IMR-90 (cell line): ENCODE results near the gene PRTFDC1. TPM values are rescaled to one million over a fixed set of nuclear protein-coding genes. Genes with fewer than 3 reads are reported as not detected.

Experiments used
- ATAC-seq: fragments of 200-7000 bp; cut with Tn5 transposase; 2 replicates; pipeline ENCODE4 v1.9.1; 2020; ENCODE audit warnings: low read depth, mild to moderate bottlenecking, moderate library complexity
- BruUV-seq: library from RNA; stranded (reverse); fragments of 400-500 nt; replicated peaks from 2 replicates; lab custom pipeline; 2021; lab: Mats Ljungman, UMichigan
- CTCF ChIA-PET: fragments of 300-600 bp; formaldehyde crosslinking; extraction: SDS; loops from one replicate; lab custom pipeline; 2021; ENCODE audit warnings: antibody characterized with exemption; lab: Yijun Ruan, JAX
- POLR2A ChIA-PET: fragments of 300-600 bp; sonication (Branson Sonifier 250); formaldehyde crosslinking; loops from one replicate; lab custom pipeline; 2022; ENCODE audit warnings: antibody characterized with exemption; ENCODE audit not compliant: unreplicated experiment; lab: Charles Lee
- DNase-seq: peaks from one replicate; pipeline ENCODE4 v3.0.0; 2013
- H2AFZ ChIP-seq: replicated peaks from 2 replicates; pipeline ENCODE3; 2013; ENCODE audit warnings: low read length, mild to moderate bottlenecking; ENCODE audit not compliant: poor library complexity
- H2AK5ac ChIP-seq: 2 replicates; pipeline ENCODE4 v1.6.1; 2013; ENCODE audit warnings: low read depth, low read length, inconsistent platforms
- H2AK9ac ChIP-seq: replicated peaks from 2 replicates; pipeline ENCODE3; 2013; ENCODE audit warnings: mild to moderate bottlenecking, low read depth, low read length, moderate library complexity; ENCODE audit not compliant: poor library complexity
- H2BK120ac ChIP-seq: 2 replicates; pipeline ENCODE4 v1.6.1; 2013; ENCODE audit warnings: low read depth, low read length, inconsistent platforms
- H2BK15ac ChIP-seq: 3 replicates; pipeline ENCODE4 v1.6.1; 2013; ENCODE audit warnings: low read depth, low read length, inconsistent platforms
- H2BK20ac ChIP-seq: 2 replicates; pipeline ENCODE4 v1.6.1; 2013; ENCODE audit warnings: low read depth, mild to moderate bottlenecking, inconsistent platforms, low read length, moderate library complexity
- H2BK5ac ChIP-seq: 2 replicates; pipeline ENCODE4 v1.6.1; 2013; ENCODE audit warnings: mild to moderate bottlenecking, low read depth, low read length, inconsistent platforms; ENCODE audit not compliant: poor library complexity, severe bottlenecking
- H3K14ac ChIP-seq: replicated peaks from 2 replicates; pipeline ENCODE4 v1.6.1; 2013; ENCODE audit warnings: low read depth, low read length, inconsistent platforms
- H3K18ac ChIP-seq: 2 replicates; pipeline ENCODE4 v1.6.1; 2013; ENCODE audit warnings: low read depth, low read length, control low read depth
- H3K23ac ChIP-seq: 2 replicates; pipeline ENCODE4 v1.6.1; 2013; ENCODE audit warnings: low read depth, low read length, inconsistent platforms
- H3K27ac ChIP-seq: 2 replicates; pipeline ENCODE4 v1.5.1; 2013; ENCODE audit warnings: mild to moderate bottlenecking, control low read depth, low read length; ENCODE audit not compliant: insufficient read depth
- H3K27me3 ChIP-seq: 2 replicates; pipeline ENCODE4 v1.6.1; 2013; ENCODE audit warnings: low read length; ENCODE audit not compliant: control insufficient read depth, insufficient read depth
- H3K36me3 ChIP-seq: 2 replicates; pipeline ENCODE4 v1.6.1; 2013; ENCODE audit warnings: low read length, mixed read lengths; ENCODE audit not compliant: control insufficient read depth, insufficient read depth
- H3K4ac ChIP-seq: 2 replicates; pipeline ENCODE4 v1.6.1; 2013; ENCODE audit warnings: low read depth, low read length, inconsistent platforms
- H3K4me1 ChIP-seq: 2 replicates; pipeline ENCODE4 v1.6.1; 2013; ENCODE audit warnings: low read length, mixed read lengths; ENCODE audit not compliant: control insufficient read depth, insufficient read depth
- H3K4me2 ChIP-seq: 2 replicates; pipeline ENCODE4 v1.6.1; 2013; ENCODE audit warnings: low read depth, mild to moderate bottlenecking, control low read depth, low read length, moderate library complexity
- H3K4me3 ChIP-seq: 2 replicates; pipeline ENCODE4 v1.5.1; 2013; ENCODE audit warnings: low read depth, mild to moderate bottlenecking, control low read depth, low read length, moderate library complexity; ENCODE audit not compliant: insufficient read depth
- H3K56ac ChIP-seq: 2 replicates; pipeline ENCODE4 v1.6.1; 2013; ENCODE audit warnings: low read length, inconsistent platforms; ENCODE audit not compliant: insufficient read depth; ENCODE audit errors: extremely low read depth
- H3K79me1 ChIP-seq, 2 experiments: 2 replicates each; pipeline ENCODE4 v1.6.1; 2013; ENCODE audit warnings: low read length in 2 of 2, inconsistent platforms in 1 of 2, low read depth in 1 of 2
- H3K9ac ChIP-seq: 2 replicates; pipeline ENCODE4 v1.6.1; 2013; ENCODE audit warnings: low read depth, low read length, control low read depth
- H3K9me1 ChIP-seq: 2 replicates; pipeline ENCODE4 v1.6.1; 2013; ENCODE audit warnings: low read length, inconsistent platforms; ENCODE audit not compliant: insufficient read depth
- H3K9me3 ChIP-seq: 2 replicates; pipeline ENCODE4 v1.6.1; 2013; ENCODE audit warnings: low read length; ENCODE audit not compliant: control insufficient read depth, insufficient read depth
- H4K20me1 ChIP-seq: 2 replicates; pipeline ENCODE4 v1.6.1; 2013; ENCODE audit warnings: low read length, inconsistent platforms; ENCODE audit not compliant: insufficient read depth
- H4K5ac ChIP-seq: 2 replicates; pipeline ENCODE4 v1.6.1; 2013; ENCODE audit warnings: mild to moderate bottlenecking, low read depth, low read length, control low read depth
- H4K8ac ChIP-seq, 2 experiments: 2 replicates each; pipeline ENCODE4 v1.6.1; 2013; ENCODE audit warnings: low read depth in 2 of 2, low read length in 2 of 2, control low read depth in 1 of 2, inconsistent platforms in 1 of 2
- H4K91ac ChIP-seq: 2 replicates; pipeline ENCODE4 v1.6.1; 2013; ENCODE audit warnings: low read depth, low read length, inconsistent platforms; ENCODE audit not compliant: insufficient read depth
- CEBPB ChIP-seq: IDR thresholded peaks from 2 replicates; pipeline ENCODE4 v1.6.1; 2012; ENCODE audit warnings: low read depth, low read length, improper control_type of control experiment
- RAD21 ChIP-seq: IDR thresholded peaks from 2 replicates; pipeline ENCODE4 v1.6.1; 2012; ENCODE audit warnings: low read length, improper control_type of control experiment
- RFX5 ChIP-seq: IDR thresholded peaks from 2 replicates; pipeline ENCODE4 v1.8.0; 2012; ENCODE audit warnings: low read depth, mild to moderate bottlenecking, low read length, moderate library complexity
- WGBS, 2 experiments: methylation state at CpG; one replicate each; pipeline versions ENCODE4 v1.1.5 to v1.1.7; 2013; ENCODE audit warnings: missing lambda C conversion rate in 2 of 2; ENCODE audit not compliant: insufficient read length in 1 of 2; ENCODE audit errors: extremely low coverage in 2 of 2; 5-methylcytosine and 5-hydroxymethylcytosine counted together
- dilution Hi-C: fragments of 300-500 bp; cut with HindIII; formaldehyde crosslinking; loops from one replicate; pipeline ENCODE4 v1.14.3; 2018; ENCODE audit warnings: low sequenced_read_pairs; ENCODE audit not compliant: unreplicated experiment
- in situ Hi-C: fragments of 300-500 bp; cut with MboI; formaldehyde crosslinking; loops from 3 replicates; pipeline ENCODE4 v1.14.3; 2019; ENCODE audit warnings: low sequenced_read_pairs, inconsistent platforms, mixed read lengths
- intact Hi-C: fragments of 100-400 bp; cut with micrococcal nuclease; formaldehyde crosslinking; loops from 2 replicates; pipeline ENCODE4 v1.10.0; 2022
- polyA plus RNA-seq, 3 experiments: library from polyadenylated mRNA; depleted of rRNA; stranded (reverse); fragments of >200 nt; gene quantifications; 2 replicates each; pipeline ENCODE4 v1.2.3, GENCODE V29; 2012; ENCODE audit warnings: low replicate concordance in 1 of 3
- total RNA-seq: library from RNA; depleted of rRNA; stranded (reverse); fragments of >200 nt; gene quantifications from 2 replicates; pipeline ENCODE4 v1.2.3, GENCODE V29; 2012
- TF ChIP-seq, protein P1 (sequence below): conservative IDR thresholded peaks from 2 replicates; pipeline ENCODE4 v1.5.1; 2012; ENCODE audit warnings: mild to moderate bottlenecking, low read depth, low read length, improper control_type of control experiment

The PRTFDC1 gene
- total and polyA plus RNA-seq, 2 of the 4 experiments (the other 2 are of a cell fraction) = 12.3 to 17.9 TPM

DNA sequence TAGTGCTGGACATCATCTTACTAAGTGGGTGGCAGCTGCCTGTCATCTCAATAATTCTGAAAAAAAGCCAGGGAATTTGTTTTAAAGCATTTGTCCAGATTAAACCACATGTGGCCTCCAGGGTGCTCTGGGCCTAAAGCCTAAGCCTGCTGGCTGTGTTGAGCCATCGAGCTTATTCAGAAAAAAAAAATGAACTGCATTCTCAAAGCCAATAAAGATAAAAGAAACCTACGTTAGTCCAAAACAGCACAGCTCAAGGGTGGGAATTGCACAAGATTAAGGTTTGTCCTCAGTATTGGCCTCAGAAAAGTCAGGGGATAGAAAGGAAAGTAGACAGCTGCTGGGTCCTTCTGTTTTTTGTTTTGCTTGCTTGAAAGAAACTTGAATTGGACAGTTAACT lies 22.6 kb upstream of the PRTFDC1 start:
- no peaks in the 10 kb centered on the region for H3K27me3 ChIP-seq
- intact Hi-C loops = no loop called here
- H3K4me3 ChIP-seq = no peak overlapping the region
- H3K23ac ChIP-seq = no peak overlapping the region
- peak overlapping the region; percentile 29 for H2BK5ac ChIP-seq
- no peak overlapping the region for H2BK15ac ChIP-seq
- H2BK120ac ChIP-seq = no peak overlapping the region
- H3K9ac ChIP-seq = no peak overlapping the region
- DNase-seq (peak; percentile 74), ATAC-seq (peak; percentile 87)
- in situ Hi-C loops = loop anchor here (25.0 kb wide), 1 partner anchor 263 kb away; the partner anchor contains the start of gene ARHGAP21
- no peak overlapping the region for H4K8ac ChIP-seq
- no peak overlapping the region for H2AK5ac ChIP-seq
- no peak overlapping the region for H4K5ac ChIP-seq
- H3K4me2 ChIP-seq = peak overlapping the region; percentile 31
- no CpG with 5 or more reads among the region's 2 CpGs for WGBS, 2 experiments
- no peaks in the 10 kb centered on the region for H3K36me3 ChIP-seq
- no peak overlapping the region for H4K91ac ChIP-seq
- no peaks in the 10 kb centered on the region for H3K79me1 ChIP-seq
- H4K20me1 ChIP-seq = no peaks in the 10 kb centered on the region
- dilution Hi-C loops = no loop called here
- H3K27ac ChIP-seq = no peak overlapping the region
- no peak overlapping the region for H3K18ac ChIP-seq
- H2AFZ ChIP-seq = no peak overlapping the region
- no TSS peak for BruUV-seq
- no peaks in the 10 kb centered on the region for H3K9me1 ChIP-seq
- H3K4me1 ChIP-seq = peaks cover 4% of the 10 kb centered on the region; the same call in 1 of the 2 replicates
- POLR2A ChIA-PET = no interaction called here
- H3K4ac ChIP-seq = no peak overlapping the region
- TF ChIP-seq, protein P1, sequence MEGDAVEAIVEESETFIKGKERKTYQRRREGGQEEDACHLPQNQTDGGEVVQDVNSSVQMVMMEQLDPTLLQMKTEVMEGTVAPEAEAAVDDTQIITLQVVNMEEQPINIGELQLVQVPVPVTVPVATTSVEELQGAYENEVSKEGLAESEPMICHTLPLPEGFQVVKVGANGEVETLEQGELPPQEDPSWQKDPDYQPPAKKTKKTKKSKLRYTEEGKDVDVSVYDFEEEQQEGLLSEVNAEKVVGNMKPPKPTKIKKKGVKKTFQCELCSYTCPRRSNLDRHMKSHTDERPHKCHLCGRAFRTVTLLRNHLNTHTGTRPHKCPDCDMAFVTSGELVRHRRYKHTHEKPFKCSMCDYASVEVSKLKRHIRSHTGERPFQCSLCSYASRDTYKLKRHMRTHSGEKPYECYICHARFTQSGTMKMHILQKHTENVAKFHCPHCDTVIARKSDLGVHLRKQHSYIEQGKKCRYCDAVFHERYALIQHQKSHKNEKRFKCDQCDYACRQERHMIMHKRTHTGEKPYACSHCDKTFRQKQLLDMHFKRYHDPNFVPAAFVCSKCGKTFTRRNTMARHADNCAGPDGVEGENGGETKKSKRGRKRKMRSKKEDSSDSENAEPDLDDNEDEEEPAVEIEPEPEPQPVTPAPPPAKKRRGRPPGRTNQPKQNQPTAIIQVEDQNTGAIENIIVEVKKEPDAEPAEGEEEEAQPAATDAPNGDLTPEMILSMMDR = peak; percentile 17; the same call in 1 of the 2 replicates
- TF ChIP-seq CEBPB (peak; percentile 71), RFX5 (no peak), RAD21 (peak; percentile 14; the same call in 1 of the 2 replicates)
- H2BK20ac ChIP-seq = no peak overlapping the region
- H2AK9ac ChIP-seq = no peak overlapping the region
- H3K56ac ChIP-seq = no peak overlapping the region
- no peak overlapping the region for H3K14ac ChIP-seq
- CTCF ChIA-PET = interaction anchor here (1.0 kb wide), 1 partner anchor 11 kb away, joined by 4 read pairs; no protein-coding TSS in a partner anchor
- no peaks in the 10 kb centered on the region for H3K9me3 ChIP-seq
